ENCODE measurements around the gene RASA1. TPM values are rescaled to one million over a fixed set of nuclear protein-coding genes. Genes with fewer than 3 reads are reported as not detected.
"Not testable (repeated sequence)": the region's sequence is repeated elsewhere in the genome, so short reads cannot be mapped to it uniquely, and the experiment has no call there.

The RASA1 gene
- total and polyA plus RNA-seq, 10 donors = 13.4 to 54.0 (median 36.6) TPM

DNA sequence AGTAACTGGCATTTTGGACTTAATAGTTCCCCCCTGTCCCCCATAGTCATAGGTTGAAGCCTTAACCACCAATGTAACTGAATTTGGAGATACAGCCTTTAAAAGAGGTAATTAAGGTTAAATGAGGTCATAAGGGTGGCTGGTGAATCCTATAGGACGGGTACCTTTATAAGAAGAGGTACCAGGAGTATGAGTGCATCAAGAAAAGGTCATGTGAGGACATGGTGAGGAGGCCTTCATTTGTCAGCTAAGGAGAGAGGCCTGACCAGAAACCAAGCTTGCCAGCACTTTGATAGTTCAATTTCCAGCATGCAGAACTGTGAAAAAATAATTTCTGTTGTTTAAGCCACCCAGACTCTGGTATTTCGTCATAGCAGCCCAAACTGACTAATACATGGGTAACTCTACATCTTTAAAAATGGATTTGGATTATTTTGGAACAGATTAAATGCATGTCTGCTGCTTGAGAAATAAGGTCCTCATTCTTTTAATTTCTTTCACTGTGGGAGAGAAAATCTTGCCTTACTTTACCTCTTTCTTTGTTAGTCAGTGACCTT is 9.7 kb downstream of the RASA1 start:
- Histone ChIP-seq H3K9me3 (no peaks in the 10 kb centered on the region), H3K27ac (peak overlapping the region in 1 of 8 donors; percentile 32), H3K4me3 (no peak overlapping the region), H3K4me1 (peaks cover 16 to 91% (median 37%) of the 10 kb centered on the region in 6 donors), H3K27me3 (replicated peaks in 1 of 7) (no peaks in the 10 kb centered on the region), H3K36me3 (peaks cover 0 to 35% (median 3%) of the 10 kb centered on the region in 6 donors)
- no peak for DNase-seq
- TF ChIP-seq POLR2A (IDR thresholded peaks at IDR 0.05) (no peak), POLR2AphosphoS5 (IDR thresholded peaks at IDR 0.05) (no peak), CTCF (IDR thresholded peaks at IDR 0.05 in 8 of 11, conservative IDR thresholded peaks at IDR 0.05 in 3 of 11) (no peak)
- intact Hi-C loops (cut with DNase I; ENCODE audit: low total_unique reads) = no loop called here
- 78 to 89% (median 81%) methylated on average over 2 of the region's 2 CpGs for WGBS, 5 donors

DNA sequence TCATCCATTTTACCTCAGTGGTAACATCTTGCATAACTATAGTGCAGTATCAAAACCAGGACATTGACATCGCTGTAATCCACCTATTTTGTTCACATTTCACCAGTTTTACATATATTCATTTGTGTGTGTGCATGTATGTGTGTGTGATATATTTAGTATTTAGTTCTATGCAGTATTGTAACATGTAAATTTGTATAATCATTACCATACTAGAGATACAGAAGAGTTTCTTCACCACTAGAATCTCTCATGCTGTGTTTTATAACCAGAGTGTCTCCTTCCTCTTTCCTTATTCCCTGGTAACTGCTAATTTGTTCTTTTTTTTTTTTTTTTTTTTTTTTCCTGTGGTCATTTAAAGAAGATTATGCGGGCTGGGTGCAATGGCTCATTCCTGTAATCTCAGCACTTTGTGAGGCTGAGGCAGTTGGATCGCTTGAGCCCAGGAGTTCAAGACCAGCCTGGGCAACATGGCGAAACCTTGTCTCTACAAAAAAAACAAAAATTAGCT is 11.0 kb downstream of the RASA1 start:
- no peaks in the 10 kb centered on the region for H3K9me3 ChIP-seq
- intact Hi-C loops (cut with DNase I; ENCODE audit: low total_unique reads) = no loop called here
- WGBS, 5 donors = 85 to 96% (median 88%) methylated on average over 4 of the region's 4 CpGs
- H3K27ac ChIP-seq = peak overlapping the region in 1 of 8 donors; percentile 46
- no peaks in the 10 kb centered on the region for H3K27me3 ChIP-seq (replicated peaks in 1 of 7)
- DNase-seq = no peak
- TF ChIP-seq CTCF (IDR thresholded peaks at IDR 0.05 in 8 of 11, conservative IDR thresholded peaks at IDR 0.05 in 3 of 11) = no peak
- no peak for TF ChIP-seq POLR2A (IDR thresholded peaks at IDR 0.05)
- TF ChIP-seq POLR2AphosphoS5 (IDR thresholded peaks at IDR 0.05) = no peak
- H3K4me3 ChIP-seq = no peak overlapping the region
- H3K36me3 ChIP-seq = peaks cover 0 to 34% (median 3%) of the 10 kb centered on the region in 6 donors
- peaks cover 8 to 92% (median 34%) of the 10 kb centered on the region in 6 donors for H3K4me1 ChIP-seq

DNA sequence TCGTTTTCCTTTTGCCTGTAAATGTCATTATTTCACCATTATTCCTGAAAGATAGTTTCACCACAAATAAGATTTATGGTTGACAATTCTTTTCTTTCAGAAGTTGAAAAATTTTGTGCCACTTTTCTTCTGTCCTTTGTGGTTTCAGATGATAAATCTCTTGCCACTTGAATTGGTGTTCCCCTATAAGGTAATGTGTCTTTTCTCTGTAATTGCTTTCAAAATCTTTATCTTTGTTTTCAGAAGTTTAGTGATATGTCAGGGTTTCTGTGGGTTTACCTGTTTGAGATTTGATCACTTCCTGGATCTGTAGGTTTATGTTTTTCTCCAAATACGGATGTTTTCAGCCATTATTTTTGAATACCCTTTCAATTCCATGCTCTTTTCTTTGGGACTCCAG is 14.6 kb downstream of the RASA1 start:
- peaks cover 2 to 80% (median 15%) of the 10 kb centered on the region in 6 donors for H3K4me1 ChIP-seq

GRCh38 chr5:87287266-87287665 is 19.6 kb downstream of the RASA1 start:
- 96 to 99% (median 97%) methylated on average over 4 of the region's 4 CpGs for WGBS, 5 donors
- DNase-seq; H3K27ac ChIP-seq; H3K27me3 ChIP-seq (replicated peaks in 1 of 7); H3K4me3 ChIP-seq; intact Hi-C loops (cut with DNase I; ENCODE audit: low total_unique reads): not testable (repeated sequence)
- Histone ChIP-seq H3K9me3 (peaks cover 0 to 11% (median 10%) of the 10 kb centered on the region in 8 donors), H3K4me1 (peaks cover 0 to 43% (median 11%) of the 10 kb centered on the region in 6 donors), H3K36me3 (peaks cover 0 to 42% (median 2%) of the 10 kb centered on the region in 6 donors)

More for the DNA sequence above, 14.6 kb downstream of the RASA1 start:
- Histone ChIP-seq H3K36me3 (peaks cover 0 to 35% (median 4%) of the 10 kb centered on the region in 6 donors), H3K9me3 (no peaks in the 10 kb centered on the region), H3K4me3 (no peak overlapping the region), H3K27ac (peak overlapping the region in 5 of 8 donors; percentile 5 to 37 (median 11)), H3K27me3 (replicated peaks in 1 of 7) (no peaks in the 10 kb centered on the region)
- DNase-seq = no peak
- intact Hi-C loops (cut with DNase I; ENCODE audit: low total_unique reads) = no loop called here
- 33 to 48% (median 36%) methylated on average over 2 of the region's 2 CpGs for WGBS, 5 donors
- no peak for TF ChIP-seq CTCF (IDR thresholded peaks at IDR 0.05 in 8 of 11, conservative IDR thresholded peaks at IDR 0.05 in 3 of 11)
- no peak for TF ChIP-seq POLR2A (IDR thresholded peaks at IDR 0.05)
- no peak for TF ChIP-seq POLR2AphosphoS5 (IDR thresholded peaks at IDR 0.05)

All from spleen (tissue), 11 donors.